GM18505 (cell line): ENCODE measurements around the gene ZDHHC14.

Experiments
- ATAC-seq: cut with Tn5 transposase; IDR thresholded peaks from one replicate; pipeline ENCODE4 v1.9.1; 2021; ENCODE audit not compliant: unreplicated experiment
- POLR2A ChIP-seq: IDR thresholded peaks from 4 replicates; pipeline ENCODE4 v1.6.1; 2011; ENCODE audit warnings: borderline replicate concordance; ENCODE audit not compliant: insufficient read depth, insufficient read length; ENCODE audit errors: extremely low read depth

ZDHHC14 gene

DNA sequence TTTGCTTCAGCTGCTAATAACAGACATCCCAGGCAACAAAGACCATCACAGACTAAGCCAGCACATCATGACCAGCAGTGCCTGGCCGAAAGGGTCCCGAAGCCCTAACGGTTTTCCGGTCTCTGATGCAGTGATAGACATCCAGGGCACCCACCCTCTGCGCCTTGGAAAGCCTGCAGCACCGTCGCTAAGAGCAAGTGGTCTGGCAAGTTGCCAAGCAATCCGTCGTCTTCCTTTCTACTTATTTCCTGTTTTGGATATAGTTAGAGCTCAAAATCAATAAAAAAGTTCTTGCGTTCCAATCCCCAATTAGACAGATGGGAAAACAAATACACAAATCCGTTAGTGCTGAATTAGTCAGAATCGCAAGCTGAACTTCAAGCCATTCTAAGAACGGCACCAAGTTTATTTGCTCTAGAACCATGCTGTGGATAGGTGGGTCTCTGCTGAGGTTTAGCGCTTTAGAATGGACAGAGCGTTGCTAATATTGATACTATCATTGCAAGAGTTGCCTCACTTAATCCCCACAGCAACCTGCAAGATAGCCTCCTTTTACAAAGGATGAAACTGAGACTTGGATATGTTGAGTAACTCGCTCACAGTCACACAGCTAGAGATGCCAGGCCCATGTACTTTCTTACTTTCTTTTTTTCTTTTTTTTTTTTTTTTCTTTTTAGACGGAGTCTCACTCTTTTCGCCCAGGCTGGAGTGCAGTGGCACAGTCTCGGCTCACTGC lies 278.7 kb downstream of the ZDHHC14 start:
- TF ChIP-seq POLR2A: no peak
- no peak for ATAC-seq

DNA sequence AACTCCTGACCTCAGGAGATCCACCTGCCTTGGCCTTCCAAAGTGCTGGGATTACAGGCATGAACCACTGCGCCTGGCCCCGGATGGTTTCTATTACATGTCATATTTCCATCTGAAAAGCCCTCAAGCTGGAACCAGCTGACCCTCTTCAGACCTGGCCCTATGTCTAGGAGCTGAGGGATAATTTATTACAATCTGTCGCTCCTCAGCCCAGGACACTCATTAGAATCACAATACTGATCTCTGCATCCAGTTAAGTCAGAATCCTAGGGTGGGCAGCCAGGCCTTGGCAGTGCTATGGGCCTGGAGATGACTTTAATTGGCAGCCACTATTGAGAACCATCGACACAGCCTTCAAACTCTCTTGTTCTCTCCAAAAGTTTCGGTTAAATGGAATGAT lies 279.4 kb downstream of the ZDHHC14 start:
- ATAC-seq: no peak
- TF ChIP-seq POLR2A: no peak

DNA sequence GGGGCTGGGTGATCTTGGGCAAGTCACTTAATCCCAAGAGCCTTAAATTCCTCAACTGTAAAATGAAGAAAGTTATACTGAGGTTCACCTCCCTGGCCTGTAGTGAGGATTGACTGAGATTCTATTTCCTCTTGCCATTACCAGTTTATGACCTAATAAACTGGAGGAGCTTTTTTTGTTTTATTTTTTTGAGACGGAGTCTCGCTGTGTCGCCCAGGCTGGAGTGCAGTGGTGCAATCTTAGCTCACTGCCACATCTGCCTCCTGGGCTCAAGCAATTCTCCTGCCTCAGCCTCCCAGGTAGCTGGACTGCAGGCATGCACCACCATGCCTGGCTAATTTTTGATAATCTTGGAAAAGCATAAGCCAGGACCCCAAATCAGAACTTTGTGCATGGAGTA lies 280.7 kb downstream of the ZDHHC14 start:
- ATAC-seq: no peak
- TF ChIP-seq POLR2A: no peak

DNA sequence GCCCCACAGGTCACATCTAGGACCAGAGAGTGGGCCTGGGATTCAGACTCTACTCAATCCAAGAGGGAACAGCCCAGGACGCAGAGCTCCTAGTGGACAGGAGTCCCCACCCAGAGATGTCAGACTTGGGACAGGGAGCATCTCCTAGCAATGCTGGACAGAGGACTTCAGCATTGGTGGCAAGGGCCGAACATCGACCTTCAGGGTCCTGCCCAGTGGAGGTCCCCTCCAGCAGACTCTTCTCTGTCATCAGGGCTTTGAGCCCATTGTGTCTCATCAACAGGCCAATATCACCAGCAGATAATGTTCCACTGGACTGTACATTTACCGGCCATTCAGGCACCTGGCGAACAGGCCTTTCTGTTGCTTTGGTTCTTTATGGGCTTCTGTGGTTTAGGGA lies 282.3 kb downstream of the ZDHHC14 start:
- ATAC-seq: no peak
- no peak for TF ChIP-seq POLR2A

DNA sequence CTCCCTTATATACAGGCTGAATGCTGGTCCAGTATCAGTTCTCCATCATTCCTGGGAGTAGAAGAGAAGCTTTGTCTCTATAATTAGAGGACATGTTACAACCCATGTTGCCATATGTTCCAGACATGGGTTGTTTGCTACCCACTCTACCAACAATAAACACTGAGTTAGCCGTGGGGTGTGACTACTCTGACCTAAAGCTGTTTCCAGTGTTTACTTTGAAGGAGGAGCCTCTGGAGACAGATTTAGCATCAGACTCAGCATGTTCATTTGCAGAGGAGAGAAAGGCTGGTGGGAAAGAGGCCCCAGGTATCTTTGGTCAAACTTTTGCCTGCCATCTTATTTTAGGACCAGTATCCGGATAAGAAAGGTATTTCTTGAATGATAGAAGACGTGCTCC lies 284.2 kb downstream of the ZDHHC14 start:
- no peak for TF ChIP-seq POLR2A
- no peak for ATAC-seq

DNA sequence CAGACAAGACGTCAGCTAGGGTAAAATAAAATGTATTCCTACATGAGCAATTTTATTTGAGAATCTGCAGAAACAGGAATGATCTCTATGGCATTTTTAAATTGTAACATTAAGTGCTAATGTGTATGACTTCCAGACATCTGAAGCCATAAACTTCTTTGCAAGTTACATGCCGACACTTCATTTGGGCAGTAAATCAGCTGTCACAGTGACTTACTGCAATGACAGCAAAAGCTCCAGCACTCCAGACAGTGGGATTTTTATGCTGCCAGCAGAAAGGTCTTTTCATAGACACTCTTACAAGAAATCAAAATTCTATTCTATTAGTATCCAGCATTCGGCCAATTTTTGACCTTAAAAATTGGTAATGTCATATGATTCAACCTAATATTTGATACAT lies 285.7 kb downstream of the ZDHHC14 start:
- ATAC-seq: no peak
- no peak for TF ChIP-seq POLR2A

DNA sequence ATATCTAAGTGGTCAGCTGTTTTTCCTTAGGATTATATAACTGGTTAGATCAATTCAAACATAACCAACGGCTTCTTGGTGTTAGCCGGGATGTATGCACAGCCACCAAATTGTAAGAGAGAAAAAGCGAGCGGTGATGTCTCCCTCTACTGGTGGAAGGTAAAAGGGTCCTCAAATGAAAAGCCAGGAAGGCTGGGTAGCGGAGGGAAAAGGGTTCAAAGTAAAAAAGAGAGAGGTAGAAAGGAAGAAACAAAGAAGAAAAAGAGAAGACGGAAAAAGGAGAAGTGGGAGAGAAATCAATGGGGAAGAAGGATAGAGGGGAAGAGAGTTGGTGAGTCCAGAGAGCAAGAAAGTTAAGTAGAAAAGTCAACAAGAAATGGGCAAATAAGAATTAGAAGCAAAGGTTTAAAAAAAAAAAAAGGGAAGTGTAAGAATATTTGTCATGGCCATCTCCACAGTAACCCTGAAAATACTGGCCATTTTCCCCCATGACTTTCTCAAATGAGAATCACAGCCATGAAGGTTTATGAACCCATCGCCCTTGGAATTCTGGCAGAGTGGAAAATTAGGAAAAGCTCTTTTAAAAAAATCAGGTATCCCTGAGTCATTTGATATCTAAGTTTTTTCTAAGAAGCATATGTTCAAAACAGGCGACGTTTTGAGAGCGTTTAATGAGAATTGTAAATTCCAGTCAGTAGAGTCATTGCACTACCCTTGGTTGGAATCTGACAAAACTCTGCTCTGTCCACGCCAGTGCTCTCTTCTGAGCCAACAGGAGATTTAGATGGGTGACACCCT lies 286.4 kb downstream of the ZDHHC14 start:
- no peak for TF ChIP-seq POLR2A
- ATAC-seq: peak; percentile 49

DNA sequence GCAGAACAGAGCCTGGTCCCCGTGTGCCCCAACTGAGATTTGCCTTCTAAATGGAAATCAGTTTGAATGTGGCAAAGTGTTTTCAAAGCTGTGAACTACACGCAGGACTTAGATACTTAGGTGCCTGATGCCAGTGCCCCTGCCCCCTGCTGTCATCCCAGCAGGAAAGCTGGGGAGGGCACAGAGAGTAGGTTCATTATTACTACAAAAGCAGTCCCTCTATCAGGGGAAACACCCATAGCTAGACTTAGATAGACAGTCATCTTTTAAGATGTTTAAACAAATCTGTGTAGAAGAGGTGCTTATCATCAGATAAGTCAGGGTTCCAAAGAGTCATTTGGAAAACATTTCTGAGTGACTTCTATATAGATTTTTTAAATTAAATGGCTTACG lies 287.0 kb downstream of the ZDHHC14 start:
- no peak for TF ChIP-seq POLR2A
- no peak for ATAC-seq

DNA sequence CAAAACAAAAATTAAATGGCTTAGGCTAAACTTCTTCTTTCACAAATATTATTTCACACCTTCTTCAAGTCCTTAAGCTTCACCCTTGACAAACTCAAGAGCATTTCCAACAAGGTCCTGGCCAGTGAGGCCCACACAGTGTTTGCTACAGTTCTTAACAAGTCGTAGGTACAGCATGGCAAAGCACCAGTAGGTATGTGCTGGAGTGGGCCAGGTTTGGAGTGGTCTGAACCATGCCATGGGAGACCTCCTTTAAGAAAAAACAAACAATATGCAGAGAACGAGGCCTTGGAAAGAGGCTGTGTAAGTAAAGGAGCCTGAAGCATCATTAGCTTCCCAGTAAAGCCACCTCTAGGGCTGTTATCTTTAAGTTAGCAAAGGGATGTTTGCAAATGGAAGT lies 287.7 kb downstream of the ZDHHC14 start:
- TF ChIP-seq POLR2A: no peak
- no peak for ATAC-seq

DNA sequence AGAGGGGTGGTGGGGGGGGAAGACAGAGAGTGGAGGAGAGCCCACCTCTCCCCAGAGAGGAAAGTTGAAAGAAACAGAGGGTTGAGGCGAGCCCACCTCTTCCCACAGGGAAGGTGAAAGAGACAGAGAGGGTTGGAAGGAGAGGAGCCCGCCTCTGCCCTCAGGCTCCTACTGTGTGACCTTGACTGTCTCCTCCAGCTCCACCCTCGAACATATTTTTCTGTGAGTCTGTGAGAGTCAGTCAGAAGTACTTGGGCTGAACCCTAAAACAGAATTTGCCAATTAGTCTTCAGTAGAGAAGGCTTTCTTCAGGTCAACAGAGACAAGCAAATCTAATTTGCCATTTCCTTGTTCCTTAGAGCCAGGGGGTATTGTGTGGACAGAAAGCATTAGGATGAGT lies 288.3 kb downstream of the ZDHHC14 start:
- ATAC-seq: no peak
- TF ChIP-seq POLR2A: no peak

DNA sequence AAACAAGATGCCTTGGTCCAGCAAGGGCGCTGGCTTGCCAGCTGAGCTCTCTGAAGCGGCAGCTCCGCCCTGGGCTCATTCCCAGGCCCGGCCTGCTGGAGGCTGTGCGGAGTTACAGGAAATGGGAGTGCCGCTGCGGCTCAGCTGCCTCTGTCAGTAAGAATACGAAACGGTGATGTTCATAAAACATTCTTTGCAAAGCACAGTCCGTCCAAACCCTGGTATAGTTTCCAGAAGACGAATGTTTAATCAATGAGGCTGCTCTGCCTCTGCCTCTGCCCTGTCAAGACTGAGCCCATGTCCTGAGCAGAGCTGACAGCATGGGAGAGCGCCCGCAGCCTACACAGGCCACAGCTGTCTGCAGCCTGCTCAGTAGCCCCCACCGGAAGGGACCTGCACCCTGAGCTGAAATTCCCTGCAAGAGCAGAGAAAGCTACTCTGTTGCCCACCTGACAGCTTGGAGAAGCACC lies 288.8 kb downstream of the ZDHHC14 start:
- ATAC-seq: no peak
- no peak for TF ChIP-seq POLR2A

DNA sequence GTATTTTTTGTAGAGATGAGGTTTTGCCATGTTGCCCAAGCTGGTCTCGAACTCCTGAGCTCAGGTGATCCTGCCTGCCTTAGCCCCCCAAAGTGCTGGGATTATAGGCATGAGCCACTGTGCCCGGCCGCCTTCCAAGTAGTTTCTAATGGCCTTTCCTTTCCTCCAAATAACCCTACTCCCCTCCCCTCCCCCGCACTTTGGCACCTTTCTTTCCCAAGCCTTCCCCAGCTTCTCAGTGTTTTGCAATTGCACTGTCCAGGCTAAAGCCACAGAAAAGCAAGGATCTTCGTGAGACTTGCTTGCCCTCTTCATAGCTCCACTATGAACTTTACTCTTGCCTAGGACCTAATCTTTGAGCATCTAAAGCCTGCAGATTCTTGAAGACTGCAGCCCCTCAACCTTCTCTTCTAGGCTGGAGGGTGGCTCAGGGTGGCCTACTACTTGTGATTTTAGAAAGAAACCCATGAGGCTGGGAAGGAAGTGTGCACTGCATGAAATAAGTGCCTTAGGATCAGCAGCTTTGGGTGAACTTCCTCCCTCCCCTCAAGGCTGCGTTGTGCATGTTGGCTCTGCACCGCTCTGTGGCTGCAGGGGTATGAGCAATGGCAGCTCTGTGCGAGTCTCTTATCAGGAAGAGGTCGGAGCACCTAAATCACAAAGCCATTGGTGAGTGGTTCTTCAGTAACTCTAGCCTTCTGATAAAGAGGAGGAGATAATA lies 289.6 kb downstream of the ZDHHC14 start:
- ATAC-seq: no peak
- TF ChIP-seq POLR2A: no peak

DNA sequence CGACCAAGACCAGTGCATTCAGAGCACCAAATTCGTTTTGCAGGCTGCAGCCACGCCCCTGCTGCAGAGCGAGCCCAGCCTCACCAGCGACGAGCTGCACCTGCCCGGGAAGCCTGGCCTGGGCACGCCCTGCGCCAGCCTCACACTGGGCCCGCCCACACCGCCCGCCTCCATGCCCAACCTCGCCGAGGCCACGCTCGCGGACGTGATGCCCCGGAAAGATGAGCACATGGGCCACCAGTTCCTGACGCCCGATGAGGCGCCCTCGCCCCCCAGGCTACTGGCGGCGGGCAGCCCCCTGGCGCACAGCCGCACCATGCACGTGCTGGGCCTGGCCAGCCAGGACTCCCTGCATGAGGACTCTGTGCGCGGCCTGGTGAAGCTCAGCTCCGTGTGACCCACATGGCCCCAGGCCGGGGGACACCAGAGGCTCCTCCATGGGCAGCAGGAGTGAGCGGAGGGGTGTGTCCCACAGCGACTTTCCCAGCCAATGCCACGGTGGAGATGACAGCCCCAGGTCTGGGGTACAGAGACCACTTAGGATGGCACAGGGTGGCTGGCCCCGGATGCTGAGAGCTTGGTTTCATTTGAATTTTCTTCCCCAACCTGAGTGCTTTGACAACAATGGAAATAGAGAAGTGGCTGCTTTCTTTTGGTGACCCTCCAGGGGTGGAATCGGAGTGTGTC lies 291.9 kb downstream of the ZDHHC14 start:
- no peak for ATAC-seq
- TF ChIP-seq POLR2A: no peak
